ENCODE measurements around the gene KRT23. TPM values are rescaled to one million over a fixed set of nuclear protein-coding genes. Genes with fewer than 3 reads are reported as not detected.

The KRT23 gene
- total and polyA plus RNA-seq, 12 donors = 0.03 TPM; not detected in 11

DNA sequence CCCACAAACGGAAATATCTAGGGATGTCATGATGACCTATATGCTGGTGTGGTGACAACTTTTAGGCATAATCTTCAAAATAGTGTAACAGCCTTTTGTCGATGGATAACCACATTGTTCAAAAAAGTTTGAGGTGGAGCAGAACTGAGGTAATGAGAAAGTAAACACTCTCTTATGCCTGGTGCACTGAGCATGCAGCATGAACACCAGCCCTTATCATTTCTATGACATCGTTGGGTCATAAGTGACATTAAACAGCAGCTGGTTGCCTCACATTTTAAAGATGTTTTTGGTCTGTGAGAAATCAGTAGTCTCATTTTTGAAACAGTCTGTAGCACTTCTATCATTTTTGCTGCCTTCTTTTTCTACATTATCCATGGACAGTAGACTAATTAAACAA is 1.8 kb downstream of the KRT23 start:
- Histone ChIP-seq H3K27ac (no peak overlapping the region), H3K4me3 (no peak overlapping the region), H3K36me3 (replicated peaks in 1 of 2) (no peaks in the 10 kb centered on the region), H3K27me3 (no peaks in the 10 kb centered on the region), H3K4me1 (replicated peaks in 1 of 2) (no peaks in the 10 kb centered on the region), H3K9me3 (replicated peaks in 1 of 3) (no peaks in the 10 kb centered on the region)
- no peak for DNase-seq
- 71 to 77% (median 74%) methylated on average over 3 of the region's 3 CpGs for WGBS, 4 donors
- TF ChIP-seq, protein P1, sequence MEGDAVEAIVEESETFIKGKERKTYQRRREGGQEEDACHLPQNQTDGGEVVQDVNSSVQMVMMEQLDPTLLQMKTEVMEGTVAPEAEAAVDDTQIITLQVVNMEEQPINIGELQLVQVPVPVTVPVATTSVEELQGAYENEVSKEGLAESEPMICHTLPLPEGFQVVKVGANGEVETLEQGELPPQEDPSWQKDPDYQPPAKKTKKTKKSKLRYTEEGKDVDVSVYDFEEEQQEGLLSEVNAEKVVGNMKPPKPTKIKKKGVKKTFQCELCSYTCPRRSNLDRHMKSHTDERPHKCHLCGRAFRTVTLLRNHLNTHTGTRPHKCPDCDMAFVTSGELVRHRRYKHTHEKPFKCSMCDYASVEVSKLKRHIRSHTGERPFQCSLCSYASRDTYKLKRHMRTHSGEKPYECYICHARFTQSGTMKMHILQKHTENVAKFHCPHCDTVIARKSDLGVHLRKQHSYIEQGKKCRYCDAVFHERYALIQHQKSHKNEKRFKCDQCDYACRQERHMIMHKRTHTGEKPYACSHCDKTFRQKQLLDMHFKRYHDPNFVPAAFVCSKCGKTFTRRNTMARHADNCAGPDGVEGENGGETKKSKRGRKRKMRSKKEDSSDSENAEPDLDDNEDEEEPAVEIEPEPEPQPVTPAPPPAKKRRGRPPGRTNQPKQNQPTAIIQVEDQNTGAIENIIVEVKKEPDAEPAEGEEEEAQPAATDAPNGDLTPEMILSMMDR (IDR thresholded peaks at IDR 0.05) = no peak
- no peak for TF ChIP-seq POLR2A (IDR thresholded peaks at IDR 0.05)
- intact Hi-C loops (cut with DNase I) = no loop called here

DNA sequence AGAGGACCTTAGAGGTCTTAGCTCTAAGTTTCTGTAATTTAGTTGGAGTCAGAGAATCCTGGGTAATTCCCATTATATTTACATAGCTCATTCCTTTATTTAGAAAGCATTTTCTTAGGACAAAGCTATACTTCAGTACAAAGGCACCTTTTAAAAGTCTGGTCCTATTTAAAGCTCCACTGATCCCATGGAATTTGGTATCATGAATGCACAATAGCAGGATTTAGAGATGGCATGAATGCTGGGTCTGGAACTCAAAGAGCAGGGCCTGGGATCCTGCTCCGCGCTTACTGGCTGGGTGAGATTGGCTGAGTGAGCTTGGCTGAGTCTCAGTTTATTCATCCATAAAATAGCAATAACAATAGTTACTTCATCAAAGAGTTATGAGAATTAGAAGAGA is 4.8 kb downstream of the KRT23 start:
- 70 to 97% (median 82%) methylated on average over 2 of the region's 2 CpGs for WGBS, 4 donors
- intact Hi-C loops (cut with DNase I) = no loop called here

DNA sequence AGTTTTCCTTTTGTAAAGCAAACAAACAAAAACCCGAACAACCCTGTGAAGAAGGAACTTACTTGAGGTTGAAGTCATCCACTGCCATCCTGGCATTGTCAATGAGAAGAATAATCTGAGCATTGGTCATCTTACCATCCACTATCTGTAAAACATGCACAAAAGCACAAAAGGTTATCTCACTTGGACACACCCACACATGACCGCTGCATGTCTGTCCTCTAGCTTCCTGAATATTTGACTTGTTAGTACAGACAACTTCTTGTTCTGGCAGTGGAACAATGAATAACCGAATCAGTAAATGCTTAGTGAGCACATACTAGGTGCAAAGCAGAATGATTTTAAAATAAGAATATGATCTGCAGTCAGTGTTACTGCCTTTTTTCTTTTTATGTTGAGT is 6.1 kb downstream of the KRT23 start:
- no peaks in the 10 kb centered on the region for H3K9me3 ChIP-seq (replicated peaks in 1 of 3)
- no peak for DNase-seq
- no peak overlapping the region for H3K27ac ChIP-seq
- TF ChIP-seq POLR2A (IDR thresholded peaks at IDR 0.05) = no peak
- TF ChIP-seq, protein P1 (IDR thresholded peaks at IDR 0.05) = no peak
- WGBS, 4 donors = 60 to 70% (median 65%) methylated on average over 3 of the region's 3 CpGs
- intact Hi-C loops (cut with DNase I) = no loop called here
- H3K4me1 ChIP-seq (replicated peaks in 1 of 2) = no peaks in the 10 kb centered on the region
- H3K27me3 ChIP-seq = no peaks in the 10 kb centered on the region
- H3K36me3 ChIP-seq (replicated peaks in 1 of 2) = no peaks in the 10 kb centered on the region
- no peak overlapping the region for H3K4me3 ChIP-seq

More for the DNA sequence above, 4.8 kb downstream of the KRT23 start:
- Histone ChIP-seq H3K27ac (no peak overlapping the region), H3K36me3 (replicated peaks in 1 of 2) (no peaks in the 10 kb centered on the region), H3K27me3 (no peaks in the 10 kb centered on the region), H3K9me3 (replicated peaks in 1 of 3) (no peaks in the 10 kb centered on the region), H3K4me3 (no peak overlapping the region), H3K4me1 (replicated peaks in 1 of 2) (no peaks in the 10 kb centered on the region)
- DNase-seq = no peak
- TF ChIP-seq, protein P1 (IDR thresholded peaks at IDR 0.05) = no peak
- no peak for TF ChIP-seq POLR2A (IDR thresholded peaks at IDR 0.05)

DNA sequence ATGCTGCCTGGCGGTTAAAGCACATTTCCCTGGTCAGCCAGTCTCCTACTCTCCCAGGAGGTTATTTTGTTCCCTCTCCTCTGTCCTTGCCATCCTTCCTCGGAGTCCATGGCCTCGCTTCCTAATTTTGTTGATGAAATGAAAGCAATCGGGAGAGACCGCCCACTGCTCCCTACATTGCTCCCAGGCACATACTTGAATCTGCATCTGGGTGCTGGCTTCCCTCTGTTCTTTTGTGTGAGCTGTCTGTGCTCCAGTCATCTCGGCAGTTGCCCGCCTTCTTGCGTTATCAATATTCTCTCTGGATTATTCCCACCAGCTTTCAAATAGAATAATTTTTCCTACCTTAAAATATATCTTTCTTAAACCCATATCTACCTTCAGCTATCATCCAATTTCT is 11.1 kb downstream of the KRT23 start:
- no peaks in the 10 kb centered on the region for H3K9me3 ChIP-seq (replicated peaks in 1 of 3)
- intact Hi-C loops (cut with DNase I) = no loop called here

More for the DNA sequence above, 11.1 kb downstream of the KRT23 start:
- H3K4me1 ChIP-seq (replicated peaks in 1 of 2) = peaks cover 0 to 8% of the 10 kb centered on the region in 2 donors
- WGBS, 4 donors = 82 to 86% (median 84%) methylated on average over 8 of the region's 8 CpGs
- no peak for DNase-seq
- TF ChIP-seq POLR2A (IDR thresholded peaks at IDR 0.05) = no peak
- TF ChIP-seq, protein P1 (IDR thresholded peaks at IDR 0.05) = no peak
- H3K36me3 ChIP-seq (replicated peaks in 1 of 2) = no peaks in the 10 kb centered on the region
- H3K27me3 ChIP-seq = no peaks in the 10 kb centered on the region
- no peak overlapping the region for H3K4me3 ChIP-seq
- no peak overlapping the region for H3K27ac ChIP-seq
